Endothelial cell of umbilical vein (primary cell): ENCODE results near the gene MYBPC1. TPM values are rescaled to one million over a fixed set of nuclear protein-coding genes. Genes with fewer than 3 reads are reported as not detected.

Experiments
- BruUV-seq: library from RNA; stranded (reverse); fragments of 400-500 nt; replicated peaks from 2 replicates; lab custom pipeline; 2021; lab: Mats Ljungman, UMichigan
- CTCF ChIA-PET: fragments of 300-600, 350-600 bp; sonication (Branson Sonifier 250); formaldehyde crosslinking; loops from one replicate; lab custom pipeline; 2021; ENCODE audit warnings: antibody characterized with exemption, inconsistent platforms; lab: Charles Lee
- POLR2A ChIA-PET: fragments of 300-600, 350-600 bp; sonication (Branson Sonifier 250); formaldehyde crosslinking; loops from one replicate; lab custom pipeline; 2021; ENCODE audit warnings: antibody characterized with exemption, inconsistent platforms; lab: Charles Lee
- DNase-seq: peaks from one replicate; pipeline ENCODE4 v3.0.0-alpha.2; 2011; ENCODE audit warnings: low read depth, low spot score
- FAIRE-seq: peaks from 2 replicates; lab custom pipeline; 2011; peaks lifted over from hg19 to GRCh38; lab: Jason Lieb, UNC
- H2AFZ ChIP-seq: 2 replicates; pipeline ENCODE4 v1.6.0; 2012; ENCODE audit warnings: low read depth, low read length, control low read depth, inconsistent platforms
- H3K27ac ChIP-seq: 2 replicates; pipeline ENCODE4 v1.5.1; 2011; ENCODE audit warnings: low read depth, mild to moderate bottlenecking, control low read depth, low read length, moderate library complexity; ENCODE audit not compliant: insufficient read depth
- H3K27me3 ChIP-seq, 2 experiments: 2 replicates each; pipeline versions ENCODE4 v1.6.0 to v1.6.1; 2011; ENCODE audit warnings: low read length in 2 of 2, mixed read lengths in 1 of 2; ENCODE audit not compliant: control insufficient read depth in 2 of 2, insufficient read depth in 2 of 2
- H3K36me3 ChIP-seq, 2 experiments: 2 replicates in 1 of 2; 3 replicates in 1 of 2; pipeline ENCODE4 v1.5.1; 2011; ENCODE audit warnings: low read length in 2 of 2, mild to moderate bottlenecking in 1 of 2, moderate library complexity in 1 of 2; ENCODE audit not compliant: control insufficient read depth in 2 of 2, insufficient read depth in 2 of 2; ENCODE audit errors: extremely low read depth in 1 of 2
- H3K4me1 ChIP-seq: 3 replicates; pipeline ENCODE4 v1.5.1; 2011; ENCODE audit warnings: mild to moderate bottlenecking, low read length; ENCODE audit not compliant: control insufficient read depth, insufficient read depth; ENCODE audit errors: extremely low read depth
- H3K4me2 ChIP-seq: 2 replicates; pipeline ENCODE4 v1.6.1; 2011; ENCODE audit warnings: low read length, control low read depth, mixed read lengths; ENCODE audit not compliant: insufficient read depth
- H3K4me3 ChIP-seq, 3 experiments: fragments of 200-600 bp in 1 of 3; sonication (generic), shearing (Covaris generic) in 1 of 3; replicated peaks in 1 of 3; 2 replicates each; pipeline ENCODE4 v1.5.1; 2011 to 2016; ENCODE audit warnings: control low read depth in 3 of 3, low read length in 3 of 3, mild to moderate bottlenecking in 2 of 3, inconsistent platforms in 1 of 3, low read depth in 1 of 3, moderate library complexity in 1 of 3; ENCODE audit not compliant: insufficient read depth in 1 of 3
- H3K79me2 ChIP-seq: 2 replicates; pipeline ENCODE4 v1.6.0; 2012; ENCODE audit warnings: low read length, inconsistent platforms; ENCODE audit not compliant: control insufficient read depth, insufficient read depth
- H3K9ac ChIP-seq: replicated peaks from 2 replicates; pipeline ENCODE3; 2011; ENCODE audit warnings: low read length, control low read depth; ENCODE audit not compliant: insufficient read depth; ENCODE audit errors: extremely low read depth
- H3K9me1 ChIP-seq: replicated peaks from 3 replicates; pipeline ENCODE4 v1.6.0; 2011; ENCODE audit warnings: mild to moderate bottlenecking, low read length; ENCODE audit not compliant: control insufficient read depth, insufficient read depth; ENCODE audit errors: extremely low read depth
- H3K9me3 ChIP-seq: replicated peaks from 2 replicates; pipeline ENCODE4 v1.5.1; 2012; ENCODE audit warnings: low read length, inconsistent platforms; ENCODE audit not compliant: control insufficient read depth, insufficient read depth
- H4K20me1 ChIP-seq: replicated peaks from 2 replicates; pipeline ENCODE3; 2011; ENCODE audit warnings: mild to moderate bottlenecking, low read length; ENCODE audit not compliant: control insufficient read depth, insufficient read depth; ENCODE audit errors: extremely low read depth
- CTCF ChIP-seq, 2 donors: IDR thresholded peaks; 1 replicate in 1 of 2; 2 replicates in 1 of 2; pipeline ENCODE4 v1.5.1; 2011; ENCODE audit warnings: low read length in 2 of 2, mild to moderate bottlenecking in 2 of 2, moderate library complexity in 2 of 2, control low read depth in 1 of 2, inconsistent platforms in 1 of 2, low read depth in 1 of 2; ENCODE audit not compliant: insufficient read depth in 1 of 2; ENCODE audit errors: extremely low read depth in 1 of 2
- EZH2 ChIP-seq: IDR thresholded peaks from 2 replicates; pipeline ENCODE4 v1.6.1; 2012; ENCODE audit warnings: borderline replicate concordance, low read depth, mild to moderate bottlenecking, moderate library complexity, low read length, inconsistent platforms; ENCODE audit not compliant: severe bottlenecking
- FOS ChIP-seq: IDR thresholded peaks from 2 replicates; pipeline ENCODE4 v1.6.1; 2011; ENCODE audit warnings: mild to moderate bottlenecking, low read length, moderate library complexity, borderline replicate concordance; ENCODE audit not compliant: insufficient read depth
- GATA2 ChIP-seq: IDR thresholded peaks from 2 replicates; pipeline ENCODE4 v1.7.0; 2011; ENCODE audit warnings: low read depth, mild to moderate bottlenecking, moderate library complexity, mixed read lengths, low read length; ENCODE audit not compliant: insufficient read length, insufficient read depth
- JUN ChIP-seq: IDR thresholded peaks from 2 replicates; pipeline ENCODE4 v1.6.1; 2011; ENCODE audit warnings: borderline replicate concordance, low read depth; ENCODE audit not compliant: insufficient read length, insufficient read depth
- MYC ChIP-seq: IDR thresholded peaks from one replicate; pipeline ENCODE4 v1.6.1; 2011; ENCODE audit warnings: mild to moderate bottlenecking, low read depth, low read length
- POLR2A ChIP-seq: IDR thresholded peaks from 2 replicates; pipeline ENCODE4 v1.6.1; 2012; ENCODE audit warnings: low read depth, mild to moderate bottlenecking, control low read depth, low read length
- POLR2AphosphoS5 ChIP-seq: IDR thresholded peaks from 2 replicates; pipeline ENCODE4 v1.6.1; 2012; ENCODE audit warnings: low read depth, mild to moderate bottlenecking, control low read depth, low read length, moderate library complexity; ENCODE audit not compliant: insufficient read depth
- dilution Hi-C: fragments of 300-500 bp; cut with MboI; formaldehyde crosslinking; loops from one replicate; pipeline ENCODE4 v1.15.0; 2019; ENCODE audit warnings: low sequenced_read_pairs; ENCODE audit not compliant: extremely low pct_ligation_motif_present
- intact Hi-C: fragments of 100-400 bp; cut with micrococcal nuclease; formaldehyde crosslinking; loops from one replicate; pipeline ENCODE4 v1.10.0; 2022
- polyA plus RNA-seq, 4 experiments: library from polyadenylated mRNA; depleted of rRNA in 3 of 4; stranded (reverse) in 3 of 4; unstranded in 1 of 4; fragments of >200 nt; gene quantifications; 2 replicates each; pipeline versions ENCODE4 v1.2.1 to v1.2.3, GENCODE V29; 2011 to 2012; ENCODE audit warnings: missing spikeins in 1 of 4
- total RNA-seq: library from RNA; stranded (reverse); gene quantifications from 2 replicates; pipeline ENCODE4 v1.2.3, GENCODE V29; 2021
- TF ChIP-seq, protein P1 (sequence below): IDR thresholded peaks from 2 replicates; pipeline ENCODE4 v1.6.1; 2011; ENCODE audit not compliant: insufficient read depth, insufficient read length

Gene MYBPC1
- total and polyA plus RNA-seq, 2 donors (not counting 3 experiments of a cell fraction or from before 2014, with no cell fraction given): not detected

- no TSS peak for BruUV-seq
- Histone ChIP-seq H3K4me2 (no peak overlapping the region), H3K4me3 (no peak overlapping the region), H3K27me3 (no peaks in the 10 kb centered on the region), H3K9me3 (no peaks in the 10 kb centered on the region), H3K36me3 (no peaks in the 10 kb centered on the region), H3K79me2 (no peaks in the 10 kb centered on the region), H4K20me1 (no peaks in the 10 kb centered on the region), H2AFZ (no peak overlapping the region), H3K4me1 (no peaks in the 10 kb centered on the region), H3K9ac (no peak overlapping the region), H3K9me1 (no peaks in the 10 kb centered on the region), H3K27ac (no peak overlapping the region)
- DNase-seq (no peak), FAIRE-seq (no peak)
- dilution Hi-C loops (no loop called here), intact Hi-C loops (no loop called here)
- TF ChIP-seq CTCF (IDR thresholded peaks at IDR 0.05; ENCODE audit: extremely low read depth in 1 of 2, insufficient read depth in 1 of 2, low read depth in 1 of 2, low read length in 2 of 2) (no peak), POLR2A (no peak), FOS (no peak), MYC (no peak), JUN (no peak), POLR2AphosphoS5 (no peak)
- ChIA-PET CTCF (interaction anchor here (0.6 kb wide), 1 partner anchor 96 kb away, joined by 3 read pairs; no protein-coding TSS in a partner anchor), POLR2A (no interaction called here)
These were observed 68.5 kb downstream of the MYBPC1 start for GRCh38 chr12:101663298-101663697.

DNA sequence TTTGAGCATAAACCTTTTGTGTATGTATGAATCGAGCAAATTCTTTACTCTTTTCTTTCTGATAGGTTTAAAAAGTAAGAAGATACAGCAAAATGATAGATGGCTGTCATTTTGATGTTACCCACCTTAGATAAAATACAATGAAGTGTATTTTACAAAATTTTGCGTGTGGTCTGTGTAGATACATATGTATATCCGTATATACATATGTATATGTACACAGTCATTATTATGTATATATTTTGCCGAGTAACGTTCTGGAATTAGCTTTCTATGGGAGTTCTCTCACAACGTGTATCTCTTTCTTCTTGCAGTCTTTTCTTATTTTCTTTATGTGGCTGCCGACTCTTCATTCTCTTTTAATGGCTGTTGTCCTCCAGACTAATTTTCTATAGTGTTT is 70.2 kb downstream of the MYBPC1 start:
- DNase-seq: no peak
- FAIRE-seq: no peak
- no peaks in the 10 kb centered on the region for H4K20me1 ChIP-seq
- H3K27ac ChIP-seq: no peak overlapping the region
- TF ChIP-seq CTCF (IDR thresholded peaks at IDR 0.05; ENCODE audit: extremely low read depth in 1 of 2, insufficient read depth in 1 of 2, low read depth in 1 of 2, low read length in 2 of 2) (no peak), JUN (no peak), FOS (no peak), GATA2 (no peak), POLR2A (no peak), EZH2 (no peak), POLR2AphosphoS5 (no peak), MYC (no peak)
- TF ChIP-seq, protein P1, sequence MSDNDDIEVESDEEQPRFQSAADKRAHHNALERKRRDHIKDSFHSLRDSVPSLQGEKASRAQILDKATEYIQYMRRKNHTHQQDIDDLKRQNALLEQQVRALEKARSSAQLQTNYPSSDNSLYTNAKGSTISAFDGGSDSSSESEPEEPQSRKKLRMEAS: no peak
- no peak overlapping the region for H3K9ac ChIP-seq
- BruUV-seq: no TSS peak
- no peaks in the 10 kb centered on the region for H3K36me3 ChIP-seq
- H3K9me3 ChIP-seq: no peaks in the 10 kb centered on the region
- H3K79me2 ChIP-seq: no peaks in the 10 kb centered on the region
- no peak overlapping the region for H3K4me2 ChIP-seq
- no peaks in the 10 kb centered on the region for H3K4me1 ChIP-seq
- no peaks in the 10 kb centered on the region for H3K9me1 ChIP-seq
- CTCF ChIA-PET: interaction anchor here (1.2 kb wide), 1 partner anchor 22 kb away, joined by 3 read pairs; no protein-coding TSS in a partner anchor
- no peak overlapping the region for H3K4me3 ChIP-seq
- intact Hi-C loops: no loop called here
- POLR2A ChIA-PET: no interaction called here
- no peak overlapping the region for H2AFZ ChIP-seq
- dilution Hi-C loops: no loop called here
- H3K27me3 ChIP-seq: no peaks in the 10 kb centered on the region
